ENCODE data around the gene LRP6.

DNA sequence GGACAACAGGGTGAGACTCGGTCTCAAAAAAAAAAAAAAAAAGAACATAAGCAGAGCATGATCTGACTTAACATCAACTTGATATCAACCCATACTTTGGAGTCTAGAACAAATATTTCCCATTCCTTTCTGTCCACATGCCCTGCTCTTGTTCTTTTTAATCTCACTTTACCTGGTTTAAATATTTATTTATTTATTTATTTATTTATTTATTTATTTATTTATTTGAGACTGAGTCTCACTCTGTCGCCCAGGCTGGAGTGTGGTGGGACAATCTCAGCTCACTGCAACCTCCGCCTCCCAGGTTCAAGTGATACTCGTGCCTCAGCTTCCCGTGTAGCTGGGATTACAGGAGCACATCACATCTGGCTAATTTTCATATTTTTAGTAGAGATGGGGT lies 19.6 kb upstream of the LRP6 start:
- no peak for TF ChIP-seq POLR2A (IDR thresholded peaks at IDR 0.05)
- TF ChIP-seq, protein P1, sequence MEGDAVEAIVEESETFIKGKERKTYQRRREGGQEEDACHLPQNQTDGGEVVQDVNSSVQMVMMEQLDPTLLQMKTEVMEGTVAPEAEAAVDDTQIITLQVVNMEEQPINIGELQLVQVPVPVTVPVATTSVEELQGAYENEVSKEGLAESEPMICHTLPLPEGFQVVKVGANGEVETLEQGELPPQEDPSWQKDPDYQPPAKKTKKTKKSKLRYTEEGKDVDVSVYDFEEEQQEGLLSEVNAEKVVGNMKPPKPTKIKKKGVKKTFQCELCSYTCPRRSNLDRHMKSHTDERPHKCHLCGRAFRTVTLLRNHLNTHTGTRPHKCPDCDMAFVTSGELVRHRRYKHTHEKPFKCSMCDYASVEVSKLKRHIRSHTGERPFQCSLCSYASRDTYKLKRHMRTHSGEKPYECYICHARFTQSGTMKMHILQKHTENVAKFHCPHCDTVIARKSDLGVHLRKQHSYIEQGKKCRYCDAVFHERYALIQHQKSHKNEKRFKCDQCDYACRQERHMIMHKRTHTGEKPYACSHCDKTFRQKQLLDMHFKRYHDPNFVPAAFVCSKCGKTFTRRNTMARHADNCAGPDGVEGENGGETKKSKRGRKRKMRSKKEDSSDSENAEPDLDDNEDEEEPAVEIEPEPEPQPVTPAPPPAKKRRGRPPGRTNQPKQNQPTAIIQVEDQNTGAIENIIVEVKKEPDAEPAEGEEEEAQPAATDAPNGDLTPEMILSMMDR (IDR thresholded peaks at IDR 0.05) = no peak

Data from adrenal gland (tissue), 5 donors.